SK-N-SH (cell line): ENCODE results near the gene BNC2. TPM values are rescaled to one million over a fixed set of nuclear protein-coding genes. Genes with fewer than 3 reads are reported as not detected.

ENCODE experiments used
- CTCF ChIA-PET: fragments of 300-600, 350-600 bp; formaldehyde crosslinking; extraction: SDS; loops from one replicate; lab custom pipeline; 2021; lab: Yijun Ruan, JAX
- POLR2A ChIA-PET: fragments of 350-600 bp; sonication (Branson Sonifier 250); formaldehyde crosslinking; extraction: SDS; loops from one replicate; lab custom pipeline; 2020; ENCODE audit warnings: antibody characterized with exemption, inconsistent platforms; lab: Yijun Ruan, JAX
- DNase-seq: peaks from one replicate; pipeline ENCODE4 v3.0.0; 2012
- H2AFZ ChIP-seq: fragments of 200-600 bp; sonication (generic); 2 replicates; pipeline ENCODE4 v1.8.1; 2016; ENCODE audit warnings: antibody characterized with exemption, mild to moderate bottlenecking, low read depth
- H3F3A ChIP-seq: fragments of 200-600 bp; sonication (generic); replicated peaks from 2 replicates; pipeline ENCODE3; 2016; ENCODE audit warnings: antibody characterized with exemption, mild to moderate bottlenecking; ENCODE audit not compliant: insufficient read depth
- H3K27ac ChIP-seq, 2 experiments: fragments of 200-500 bp in 1 of 2; fragments of 200-600 bp in 1 of 2; sonication (Bioruptor generic) in 1 of 2; sonication (generic), shearing (Covaris generic) in 1 of 2; 2 replicates each; pipeline versions ENCODE4 v1.5.1 to v1.6.1; 2014 to 2016; ENCODE audit warnings: low read depth in 2 of 2, inconsistent platforms in 1 of 2, low read length in 1 of 2, mild to moderate bottlenecking in 1 of 2, mixed read lengths in 1 of 2
- H3K27me3 ChIP-seq: fragments of 200-600 bp; sonication (generic), shearing (Covaris generic); 2 replicates; pipeline ENCODE4 v1.6.1; 2016; ENCODE audit warnings: mixed run types; ENCODE audit not compliant: insufficient read depth
- H3K36me3 ChIP-seq, 2 experiments: fragments of 200-500 bp in 1 of 2; fragments of 200-600 bp in 1 of 2; sonication (Bioruptor generic) in 1 of 2; sonication (generic) in 1 of 2; replicated peaks in 1 of 2; 2 replicates each; pipeline versions ENCODE3 to v1.5.1; 2014 to 2016; ENCODE audit warnings: low read length in 1 of 2, mild to moderate bottlenecking in 1 of 2; ENCODE audit not compliant: insufficient read depth in 2 of 2, control insufficient read depth in 1 of 2
- H3K4me1 ChIP-seq, 2 experiments: fragments of 200-500 bp in 1 of 2; fragments of 200-600 bp in 1 of 2; sonication (Bioruptor generic) in 1 of 2; sonication (generic), shearing (Covaris generic) in 1 of 2; 2 replicates each; pipeline versions ENCODE4 v1.5.1 to v1.6.1; 2014 to 2016; ENCODE audit warnings: low read depth in 1 of 2, low read length in 1 of 2, mixed run types in 1 of 2; ENCODE audit not compliant: insufficient read depth in 2 of 2, control insufficient read depth in 1 of 2
- H3K4me2 ChIP-seq: fragments of 200-600 bp; sonication (generic), shearing (Covaris generic); 2 replicates; pipeline ENCODE4 v1.6.1; 2017; ENCODE audit warnings: mixed run types
- H3K4me3 ChIP-seq, 2 experiments: fragments of 200-500 bp in 1 of 2; fragments of 200-600 bp in 1 of 2; sonication (Bioruptor generic) in 1 of 2; sonication (generic), shearing (Covaris generic) in 1 of 2; 2 replicates each; pipeline versions ENCODE4 v1.5.1 to v1.8.1; 2014 to 2016; ENCODE audit warnings: low read depth in 2 of 2, inconsistent platforms in 1 of 2, low read length in 1 of 2, mild to moderate bottlenecking in 1 of 2, mixed read lengths in 1 of 2, moderate library complexity in 1 of 2
- H3K79me2 ChIP-seq: fragments of 200-600 bp; sonication (generic); 2 replicates; pipeline ENCODE4 v1.8.1; 2017; ENCODE audit warnings: mild to moderate bottlenecking; ENCODE audit not compliant: insufficient read depth
- H3K9ac ChIP-seq: fragments of 200-600 bp; sonication (generic); 2 replicates; pipeline ENCODE4 v1.6.1; 2017; ENCODE audit warnings: mixed run types
- H3K9me2 ChIP-seq: fragments of 200-600 bp; sonication (generic); 2 replicates; pipeline ENCODE4 v1.6.1; 2017; ENCODE audit warnings: mixed run types
- H3K9me3 ChIP-seq: fragments of 200-600 bp; sonication (generic); 2 replicates; pipeline ENCODE4 v1.6.1; 2017; ENCODE audit warnings: mixed run types, mild to moderate bottlenecking, moderate library complexity
- H4K20me1 ChIP-seq: fragments of 200-600 bp; sonication (generic); 2 replicates; pipeline ENCODE4 v1.6.1; 2017; ENCODE audit warnings: mild to moderate bottlenecking, mixed run types; ENCODE audit not compliant: insufficient read depth
- CHD2 ChIP-seq: fragments of 150-350 bp; IDR thresholded peaks from 2 replicates; pipeline ENCODE4 v1.6.1; 2018; ENCODE audit warnings: low read length; ENCODE audit not compliant: partially characterized antibody
- EZH2phosphoT487 ChIP-seq: fragments of 200-600 bp; sonication (generic); IDR thresholded peaks from 2 replicates; pipeline ENCODE4 v1.6.1; 2017; ENCODE audit warnings: low read depth, mixed run types, mild to moderate bottlenecking, antibody characterized with exemption, moderate library complexity, borderline replicate concordance
- FOXJ3 ChIP-seq: sonication (generic); formaldehyde crosslinking; IDR thresholded peaks from 2 replicates; pipeline ENCODE4 v1.5.1; 2020; ENCODE audit warnings: mild to moderate bottlenecking, missing genetic modification reagents
- FOXM1 ChIP-seq: IDR thresholded peaks from 2 replicates; pipeline ENCODE4 v1.4.0; 2012; ENCODE audit warnings: low read depth, mild to moderate bottlenecking
- GABPA ChIP-seq: IDR thresholded peaks from 2 replicates; pipeline ENCODE4 v1.4.0; 2012; ENCODE audit warnings: low read depth, mild to moderate bottlenecking
- GATA2 ChIP-seq: sonication (generic); formaldehyde crosslinking; IDR thresholded peaks from 2 replicates; pipeline ENCODE4 v1.5.0; 2020; ENCODE audit warnings: mild to moderate bottlenecking, missing genetic modification reagents
- IRF3 ChIP-seq: fragments of 150-350 bp; IDR thresholded peaks from 2 replicates; pipeline ENCODE4 v1.6.1; 2016; ENCODE audit warnings: mild to moderate bottlenecking, low read depth, low read length
- MAX ChIP-seq: IDR thresholded peaks from 2 replicates; pipeline ENCODE4 v1.4.0; 2012; ENCODE audit warnings: low read depth
- MEF2A ChIP-seq: IDR thresholded peaks from 2 replicates; pipeline ENCODE4 v1.4.0; 2012; ENCODE audit warnings: low read depth, borderline replicate concordance
- MXI1 ChIP-seq: IDR thresholded peaks from 2 replicates; pipeline ENCODE4 v1.6.1; 2012; ENCODE audit warnings: mild to moderate bottlenecking, low read depth, low read length, improper control_type of control experiment
- NFIC ChIP-seq: IDR thresholded peaks from 2 replicates; pipeline ENCODE4 v1.4.0; 2012; ENCODE audit warnings: borderline replicate concordance
- NRF1 ChIP-seq: IDR thresholded peaks from 2 replicates; pipeline ENCODE4 v1.6.1; 2012; ENCODE audit warnings: low read depth, mild to moderate bottlenecking, low read length
- RCOR1 ChIP-seq: fragments of 150-350 bp; IDR thresholded peaks from 2 replicates; pipeline ENCODE4 v1.6.1; 2017; ENCODE audit warnings: antibody characterized with exemption, low read length
- REST ChIP-seq: IDR thresholded peaks from 2 replicates; pipeline ENCODE4 v1.6.1; 2012; ENCODE audit warnings: mild to moderate bottlenecking, low read depth, low read length, moderate library complexity
- RFX5 ChIP-seq: IDR thresholded peaks from 2 replicates; pipeline ENCODE4 v1.6.1; 2012; ENCODE audit warnings: mild to moderate bottlenecking, improper control_type of control experiment, low read length
- RXRA ChIP-seq: IDR thresholded peaks from 2 replicates; pipeline ENCODE4 v1.4.0; 2012; ENCODE audit warnings: low read depth, mild to moderate bottlenecking, borderline replicate concordance
- TAF1 ChIP-seq: IDR thresholded peaks from 2 replicates; pipeline ENCODE4 v1.6.1; 2012; ENCODE audit warnings: low read depth, mild to moderate bottlenecking, low read length, moderate library complexity, borderline replicate concordance
- TCF12 ChIP-seq: IDR thresholded peaks from 2 replicates; pipeline ENCODE4 v1.4.0; 2012
- YY1 ChIP-seq: IDR thresholded peaks from 2 replicates; pipeline ENCODE4 v1.4.0; 2012; ENCODE audit warnings: low read depth, mild to moderate bottlenecking
- ZBTB33 ChIP-seq: IDR thresholded peaks from 2 replicates; pipeline ENCODE4 v1.4.0; 2012; ENCODE audit warnings: low read depth, borderline replicate concordance
- WGBS: methylation state at CpG from one replicate; pipeline ENCODE4 v1.1.6; 2017; ENCODE audit warnings: low lambda C conversion rate; 5-methylcytosine and 5-hydroxymethylcytosine counted together
- polyA plus RNA-seq, 3 experiments: library from polyadenylated mRNA; depleted of rRNA; stranded (reverse); fragments of >200 nt; gene quantifications; 2 replicates each; pipeline ENCODE4 v1.2.3, GENCODE V29; 2012

BNC2 gene
- polyA plus RNA-seq, 1 of the 3 experiments (the other 2 are of a cell fraction), result 8.8 TPM

GRCh38 chr9:16561121-16561520, 309.3 kb downstream of the BNC2 start:
- Histone ChIP-seq H3K36me3 (peaks cover 0 to 6% of the 10 kb centered on the region in 2 experiments), H3K4me1 (no peaks in the 10 kb centered on the region), H3K9me3 (no peaks in the 10 kb centered on the region), H3F3A (no peaks in the 10 kb centered on the region), H3K27ac (no peak overlapping the region), H3K79me2 (peaks cover 30% of the 10 kb centered on the region), H3K9me2 (no peaks in the 10 kb centered on the region), H2AFZ (no peak overlapping the region), H3K27me3 (no peaks in the 10 kb centered on the region), H4K20me1 (no peaks in the 10 kb centered on the region), H3K4me2 (no peak overlapping the region), H3K9ac (no peak overlapping the region), H3K4me3 (no peak overlapping the region)
- TF ChIP-seq CHD2 (no peak), FOXM1 (no peak), IRF3 (no peak), RXRA (no peak), RCOR1 (no peak), GABPA (no peak), NFIC (no peak), MXI1 (no peak), NRF1 (no peak), MEF2A (no peak), MAX (no peak), FOXJ3 (CRISPR knock-in tag) (no peak), TAF1 (no peak), TCF12 (no peak), ZBTB33 (no peak), YY1 (no peak), RFX5 (no peak), REST (no peak), GATA2 (CRISPR knock-in tag) (no peak), EZH2phosphoT487 (no peak)
- ChIA-PET POLR2A (no interaction called here), CTCF (no interaction called here)
- DNase-seq, result no peak
- 88% methylated on average over 4 of the region's 4 CpGs for WGBS
